Activated T-cell treated with anti-CD3 and anti-CD28 coated beads, Interleukin-2, amount 50 U/mL, for 4 hours (primary cell): ENCODE measurements around the gene FLNA. TPM values are rescaled to one million over a fixed set of nuclear protein-coding genes. Genes with fewer than 3 reads are reported as not detected.
"Not testable (repeated sequence)": the region's sequence is repeated elsewhere in the genome, so short reads cannot be mapped to it uniquely, and the experiment has no call there.

ENCODE experiments used
- ATAC-seq, 2 donors: fragments of 200-7000 bp; cut with Tn5 transposase; one replicate each; pipeline ENCODE4 v1.10.0; 2021
- DNase-seq: peaks from one replicate; pipeline ENCODE4 v3.0.0-alpha.2; 2020
- H3K27me3 Mint-ChIP-seq: one replicate; pipeline ENCODE4 v1.8.0; 2021; ENCODE audit warnings: low read depth, mixed read lengths
- H3K36me3 Mint-ChIP-seq: one replicate; pipeline ENCODE4 v1.8.0; 2022; ENCODE audit warnings: mixed read lengths; ENCODE audit not compliant: insufficient read depth
- H3K4me1 Mint-ChIP-seq: one replicate; pipeline ENCODE4 v1.8.0; 2021; ENCODE audit warnings: low read depth, mixed read lengths
- H3K4me3 Mint-ChIP-seq: one replicate; pipeline ENCODE4 v1.8.0; 2021; ENCODE audit warnings: mild to moderate bottlenecking, moderate library complexity, mixed read lengths
- H3K9me3 Mint-ChIP-seq: one replicate; pipeline ENCODE4 v1.8.0; 2021; ENCODE audit warnings: mixed read lengths
- total RNA-seq, 3 donors: library from RNA; stranded (reverse); gene quantifications; one replicate each; pipeline ENCODE4 v1.2.1, GENCODE V29; 2021

Gene FLNA
- total RNA-seq, 3 donors from 2014 or later, result 765 to 924 (median 866) TPM

- ATAC-seq (no peak), DNase-seq (no peak)
- Mint-ChIP-seq H3K9me3 (no peaks in the 10 kb centered on the region), H3K27me3 (no peaks in the 10 kb centered on the region), H3K36me3 (peaks cover 3% of the 10 kb centered on the region), H3K4me1 (peaks cover 41% of the 10 kb centered on the region), H3K4me3 (no peak overlapping the region)
Measured at GRCh38 chrX:154352466-154352865, 22.0 kb downstream of the FLNA start.

- Mint-ChIP-seq H3K27me3 (no peaks in the 10 kb centered on the region), H3K9me3 (no peaks in the 10 kb centered on the region), H3K4me1 (peaks cover 42% of the 10 kb centered on the region), H3K36me3 (peaks cover 2% of the 10 kb centered on the region), H3K4me3 (no peak overlapping the region)
- ATAC-seq (no peak), DNase-seq (no peak)
Measured at GRCh38 chrX:154352012-154352401, 22.4 kb downstream of the FLNA start.

GRCh38 chrX:154351183-154352011, 23.0 kb downstream of the FLNA start:
- DNase-seq (no peak), ATAC-seq (peak in 1 of 2 donors; percentile 11)
- H3K27me3 Mint-ChIP-seq, result no peaks in the 10 kb centered on the region
- H3K36me3 Mint-ChIP-seq, result peaks cover 2% of the 10 kb centered on the region
- peaks cover 42% of the 10 kb centered on the region for H3K4me1 Mint-ChIP-seq
- H3K9me3 Mint-ChIP-seq, result no peaks in the 10 kb centered on the region
- no peak overlapping the region for H3K4me3 Mint-ChIP-seq

- no peaks in the 10 kb centered on the region for H3K9me3 Mint-ChIP-seq
- H3K4me1 Mint-ChIP-seq, result peaks cover 39% of the 10 kb centered on the region
- H3K36me3 Mint-ChIP-seq, result peaks cover 2% of the 10 kb centered on the region
- H3K27me3 Mint-ChIP-seq, result no peaks in the 10 kb centered on the region
- no peak for DNase-seq
- H3K4me3 Mint-ChIP-seq, result no peak overlapping the region
- ATAC-seq, result no peak
Measured at GRCh38 chrX:154350429-154351182, 23.8 kb downstream of the FLNA start.

GRCh38 chrX:154349979-154350378, 24.5 kb downstream of the FLNA start:
- ATAC-seq (no peak), DNase-seq (no peak)
- peaks cover 2% of the 10 kb centered on the region for H3K36me3 Mint-ChIP-seq
- peaks cover 39% of the 10 kb centered on the region for H3K4me1 Mint-ChIP-seq
- H3K9me3 Mint-ChIP-seq, result no peaks in the 10 kb centered on the region
- no peak overlapping the region for H3K4me3 Mint-ChIP-seq
- no peaks in the 10 kb centered on the region for H3K27me3 Mint-ChIP-seq

- Mint-ChIP-seq H3K9me3 (no peaks in the 10 kb centered on the region), H3K27me3 (no peaks in the 10 kb centered on the region), H3K4me3 (no peak overlapping the region), H3K36me3 (peaks cover 2% of the 10 kb centered on the region), H3K4me1 (peaks cover 39% of the 10 kb centered on the region)
- ATAC-seq (no peak), DNase-seq (no peak)
Measured at GRCh38 chrX:154349359-154349935, 25.0 kb downstream of the FLNA start.

GRCh38 chrX:154348646-154349358, 25.6 kb downstream of the FLNA start:
- no peaks in the 10 kb centered on the region for H3K9me3 Mint-ChIP-seq
- H3K4me1 Mint-ChIP-seq, result peaks cover 34% of the 10 kb centered on the region
- no peak overlapping the region for H3K4me3 Mint-ChIP-seq
- H3K27me3 Mint-ChIP-seq, result no peaks in the 10 kb centered on the region
- DNase-seq (no peak), ATAC-seq (no peak)
- H3K36me3 Mint-ChIP-seq, result peaks cover 2% of the 10 kb centered on the region

GRCh38 chrX:154348114-154348531, 26.3 kb downstream of the FLNA start:
- H3K36me3 Mint-ChIP-seq, result peaks cover 2% of the 10 kb centered on the region
- H3K4me3 Mint-ChIP-seq, result no peak overlapping the region
- DNase-seq, result no peak
- peaks cover 29% of the 10 kb centered on the region for H3K4me1 Mint-ChIP-seq
- H3K9me3 Mint-ChIP-seq, result no peaks in the 10 kb centered on the region
- H3K27me3 Mint-ChIP-seq, result no peaks in the 10 kb centered on the region
- no peak for ATAC-seq

- not testable (repeated sequence) for H3K27me3 Mint-ChIP-seq, H3K4me3 Mint-ChIP-seq, H3K9me3 Mint-ChIP-seq, DNase-seq, H3K36me3 Mint-ChIP-seq
- peak; percentile 32 to 37 for ATAC-seq
- peaks cover 10% of the 10 kb centered on the region for H3K4me1 Mint-ChIP-seq
Measured at GRCh38 chrX:154343620-154344019, 30.8 kb downstream of the FLNA start.

- not testable (repeated sequence) for H3K4me1 Mint-ChIP-seq, DNase-seq, H3K36me3 Mint-ChIP-seq, H3K4me3 Mint-ChIP-seq, H3K9me3 Mint-ChIP-seq, H3K27me3 Mint-ChIP-seq
- peak; percentile 36 to 38 for ATAC-seq
Measured at GRCh38 chrX:154343063-154343462, 31.4 kb downstream of the FLNA start.

GRCh38 chrX:154341399-154342298, 32.8 kb downstream of the FLNA start:
- not testable (repeated sequence) for H3K36me3 Mint-ChIP-seq, H3K4me1 Mint-ChIP-seq
- peak; percentile 71 to 73 for ATAC-seq

GRCh38 chrX:154334496-154334895, 39.9 kb downstream of the FLNA start:
- no peak overlapping the region for H3K4me3 Mint-ChIP-seq
- peak; percentile 79 to 86 for ATAC-seq

More at GRCh38 chrX:154341399-154342298, 32.8 kb downstream of the FLNA start:
- H3K4me3 Mint-ChIP-seq, H3K27me3 Mint-ChIP-seq, DNase-seq, H3K9me3 Mint-ChIP-seq: not testable (repeated sequence)

GRCh38 chrX:154333837-154334271, 40.6 kb downstream of the FLNA start:
- Mint-ChIP-seq H3K36me3 (no peaks in the 10 kb centered on the region), H3K27me3 (no peaks in the 10 kb centered on the region), H3K9me3 (no peaks in the 10 kb centered on the region), H3K4me3 (no peak overlapping the region), H3K4me1 (peaks cover 26% of the 10 kb centered on the region)
- ATAC-seq, result peak; percentile 20
- no peak for DNase-seq

More at GRCh38 chrX:154334496-154334895, 39.9 kb downstream of the FLNA start:
- H3K4me1 Mint-ChIP-seq, result peaks cover 23% of the 10 kb centered on the region
- H3K27me3 Mint-ChIP-seq, result no peaks in the 10 kb centered on the region
- no peak for DNase-seq
- no peaks in the 10 kb centered on the region for H3K9me3 Mint-ChIP-seq
- no peaks in the 10 kb centered on the region for H3K36me3 Mint-ChIP-seq
